ENCODE measurements around the gene MAML2.

MAML2 gene

GRCh38 chr11:96033095-96033494 is 309.9 kb downstream of the MAML2 start:
- no peak for TF ChIP-seq GATA3 (IDR thresholded peaks at IDR 0.05; ENCODE audit: low read depth, low read length)
- TF ChIP-seq GATA2 (IDR thresholded peaks at IDR 0.05; ENCODE audit: low read depth, low read length), result no peak

- TF ChIP-seq GATA3 (IDR thresholded peaks at IDR 0.05; ENCODE audit: low read depth, low read length) (no peak), GATA2 (IDR thresholded peaks at IDR 0.05; ENCODE audit: low read depth, low read length) (no peak)
Measured at GRCh38 chr11:96028746-96029145, 314.2 kb downstream of the MAML2 start.

GRCh38 chr11:96027021-96027420 is 316.0 kb downstream of the MAML2 start:
- TF ChIP-seq GATA3 (IDR thresholded peaks at IDR 0.05; ENCODE audit: low read depth, low read length), result no peak
- TF ChIP-seq GATA2 (IDR thresholded peaks at IDR 0.05; ENCODE audit: low read depth, low read length), result no peak

GRCh38 chr11:96026310-96026709 is 316.7 kb downstream of the MAML2 start:
- TF ChIP-seq GATA3 (IDR thresholded peaks at IDR 0.05; ENCODE audit: low read depth, low read length) (no peak), GATA2 (IDR thresholded peaks at IDR 0.05; ENCODE audit: low read depth, low read length) (no peak)

- no peak for TF ChIP-seq GATA2 (IDR thresholded peaks at IDR 0.05; ENCODE audit: low read depth, low read length)
- no peak for TF ChIP-seq GATA3 (IDR thresholded peaks at IDR 0.05; ENCODE audit: low read depth, low read length)
Measured at GRCh38 chr11:96024666-96025065, 318.3 kb downstream of the MAML2 start.

DNA sequence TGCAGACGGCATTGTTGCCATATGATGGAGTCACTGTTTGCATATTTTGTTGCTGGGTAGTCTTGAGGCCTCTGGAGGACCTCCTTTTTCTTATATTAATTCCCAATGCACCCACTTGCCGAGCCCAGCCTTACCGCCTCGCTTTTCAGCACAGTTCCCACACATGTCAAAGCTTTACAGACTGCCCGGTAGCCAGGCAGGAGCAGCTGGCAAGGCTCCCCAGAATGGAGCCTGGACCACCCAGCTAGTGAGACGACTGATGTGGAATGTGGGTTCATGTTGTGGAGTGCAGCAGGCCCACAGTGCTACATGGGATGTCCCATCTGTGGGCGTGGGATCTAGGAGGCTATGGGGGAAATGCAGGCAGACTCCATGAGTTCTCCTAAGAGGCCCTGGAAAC is 319.7 kb downstream of the MAML2 start:
- TF ChIP-seq GATA3 (IDR thresholded peaks at IDR 0.05; ENCODE audit: low read depth, low read length) (no peak), GATA2 (IDR thresholded peaks at IDR 0.05; ENCODE audit: low read depth, low read length) (no peak)

GRCh38 chr11:96021901-96022650 is 320.9 kb downstream of the MAML2 start:
- no peak for TF ChIP-seq GATA2 (IDR thresholded peaks at IDR 0.05; ENCODE audit: low read depth, low read length)
- TF ChIP-seq GATA3 (IDR thresholded peaks at IDR 0.05; ENCODE audit: low read depth, low read length), result no peak

DNA sequence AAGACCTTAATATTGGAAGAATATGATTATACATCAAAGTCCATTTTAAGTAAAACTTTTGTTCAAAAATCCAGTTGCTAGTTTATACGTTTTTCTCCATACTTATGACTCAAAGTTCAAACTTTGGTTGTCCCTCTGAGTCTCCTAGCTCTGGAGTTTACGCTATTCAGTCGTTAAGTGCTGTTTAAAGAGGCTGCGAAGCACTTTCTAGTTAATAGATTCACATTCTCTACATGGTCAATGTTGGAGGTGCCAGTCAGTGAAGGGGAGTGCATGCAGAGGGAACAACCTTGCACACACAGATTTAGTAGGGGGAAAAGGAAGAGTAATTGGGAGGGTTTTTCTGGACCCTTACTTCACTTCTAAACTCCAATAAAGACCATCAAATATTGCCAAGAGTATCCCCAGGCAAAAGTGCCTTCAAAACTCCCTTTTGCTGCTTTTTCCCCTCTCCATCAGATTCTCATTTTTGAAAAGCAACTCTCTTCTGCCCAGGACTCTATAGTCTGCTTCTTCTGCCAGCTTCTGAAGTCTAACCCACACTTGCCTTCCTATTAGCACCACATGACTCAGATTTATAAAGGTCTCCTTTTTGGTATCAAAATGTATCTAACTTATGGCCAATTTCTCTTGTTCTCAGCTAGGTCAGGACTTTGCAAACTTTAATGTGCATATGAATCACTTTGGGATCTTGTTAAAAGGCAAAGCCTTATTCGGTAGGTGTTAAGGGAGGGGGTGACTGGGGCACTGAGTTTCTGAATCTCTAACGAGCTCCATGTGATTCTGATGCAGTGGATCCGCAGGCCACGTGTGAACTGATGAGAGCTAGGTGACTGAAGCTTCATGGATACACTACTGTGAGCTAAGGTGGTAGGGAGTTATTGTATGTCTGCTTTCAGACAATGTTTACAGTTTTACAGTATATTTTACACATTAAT is 322.9 kb downstream of the MAML2 start:
- TF ChIP-seq GATA3 (IDR thresholded peaks at IDR 0.05; ENCODE audit: low read depth, low read length) (no peak), GATA2 (IDR thresholded peaks at IDR 0.05; ENCODE audit: low read depth, low read length) (no peak)

GRCh38 chr11:96019281-96019680 is 323.7 kb downstream of the MAML2 start:
- TF ChIP-seq GATA3 (IDR thresholded peaks at IDR 0.05; ENCODE audit: low read depth, low read length), result no peak
- no peak for TF ChIP-seq GATA2 (IDR thresholded peaks at IDR 0.05; ENCODE audit: low read depth, low read length)

- TF ChIP-seq GATA3 (IDR thresholded peaks at IDR 0.05; ENCODE audit: low read depth, low read length) (no peak), GATA2 (IDR thresholded peaks at IDR 0.05; ENCODE audit: low read depth, low read length) (no peak)
Measured at GRCh38 chr11:96017856-96018255, 325.1 kb downstream of the MAML2 start.

- TF ChIP-seq GATA2 (IDR thresholded peaks at IDR 0.05; ENCODE audit: low read depth, low read length) (no peak), GATA3 (IDR thresholded peaks at IDR 0.05; ENCODE audit: low read depth, low read length) (no peak)
Measured at GRCh38 chr11:96016978-96017502, 326.0 kb downstream of the MAML2 start.

DNA sequence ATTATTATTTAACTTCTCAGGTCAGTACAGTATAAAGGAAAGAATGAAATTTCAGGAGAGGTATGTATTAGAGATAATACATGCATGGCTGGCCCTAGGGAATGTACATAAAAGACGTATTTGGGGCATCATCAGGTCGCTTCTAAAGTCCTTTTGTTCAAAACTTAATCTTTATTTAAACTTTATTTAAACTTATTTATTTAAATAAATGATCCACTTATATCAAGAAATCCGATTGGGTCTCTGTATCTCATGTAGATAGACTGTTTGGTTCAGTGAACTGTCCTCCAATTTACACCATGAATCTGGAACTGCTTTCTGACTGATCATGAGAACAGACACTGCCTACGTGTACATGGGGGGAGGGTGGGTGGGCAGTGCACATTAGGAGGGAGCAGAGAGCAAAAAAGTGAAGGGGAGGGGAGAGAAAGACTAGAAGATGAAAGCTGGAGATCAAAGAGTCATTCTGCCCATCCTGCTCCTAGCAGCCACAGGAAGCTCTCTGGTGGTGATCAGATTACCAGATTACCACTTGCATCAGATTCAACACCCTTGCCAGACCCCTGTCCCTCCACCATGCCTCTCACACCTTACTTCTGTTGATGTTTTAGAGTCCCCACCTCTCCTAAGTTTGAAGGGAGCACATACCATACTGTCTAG is 327.0 kb downstream of the MAML2 start:
- TF ChIP-seq GATA2 (IDR thresholded peaks at IDR 0.05; ENCODE audit: low read depth, low read length) (0 out of 2 replicates have a peak, but pooled peaks have one; percentile 7), GATA3 (IDR thresholded peaks at IDR 0.05; ENCODE audit: low read depth, low read length) (no peak)

- TF ChIP-seq GATA2 (IDR thresholded peaks at IDR 0.05; ENCODE audit: low read depth, low read length) (no peak), GATA3 (IDR thresholded peaks at IDR 0.05; ENCODE audit: low read depth, low read length) (no peak)
Measured at GRCh38 chr11:96014217-96014616, 328.8 kb downstream of the MAML2 start.
